Stimulated activated CD8-positive, alpha-beta memory T cell treated with anti-CD3 and anti-CD28 coated beads, Interleukin-15, amount 100 ng/mL, for 4 hours (primary cell): ENCODE results near the gene MKNK1.

Experiments used
- DNase-seq, 2 donors: peaks; one replicate each; pipeline ENCODE4 v3.0.0-alpha.2; 2020; ENCODE audit warnings: low read depth in 2 of 2

The MKNK1 gene

GRCh38 chr1:46595127-46595526 lies 8.9 kb downstream of the MKNK1 start:
- DNase-seq: no peak

DNA sequence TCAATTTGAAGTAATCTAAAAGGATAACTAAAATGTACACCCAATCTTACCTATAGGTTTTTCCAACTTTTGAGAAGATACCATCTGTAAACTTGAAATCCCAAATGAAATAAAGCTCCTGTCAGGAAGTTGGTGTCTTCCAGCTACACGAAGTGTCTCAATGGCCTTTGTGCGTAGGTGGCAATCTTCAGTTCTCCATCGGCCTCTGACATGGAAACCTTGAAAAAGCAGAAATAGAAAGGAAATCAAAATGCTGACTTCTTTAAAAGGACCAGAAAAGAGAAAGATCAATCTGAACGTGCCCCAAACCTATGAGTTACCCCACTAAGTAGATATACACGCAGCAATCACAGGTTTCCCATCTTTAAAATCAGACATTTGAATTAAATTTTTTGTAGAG lies 10.0 kb downstream of the MKNK1 start:
- DNase-seq: no peak

DNA sequence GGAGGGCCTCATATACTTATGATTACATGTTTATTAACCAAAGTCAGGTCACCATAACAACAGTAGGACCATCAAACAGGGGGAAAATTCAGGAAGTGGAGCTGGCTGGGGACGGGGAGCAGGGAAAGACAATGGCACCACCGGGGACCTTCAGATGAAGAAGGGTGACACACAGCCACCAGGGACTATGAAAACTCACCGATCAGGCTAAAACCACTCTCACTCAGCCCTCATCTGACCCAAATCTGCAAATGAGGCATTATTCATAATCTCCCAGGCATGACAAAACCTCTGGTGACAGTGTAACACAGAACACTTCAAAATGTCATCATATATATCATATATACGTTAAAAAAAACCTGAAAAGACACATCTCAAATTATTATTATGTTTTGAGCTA lies 11.2 kb downstream of the MKNK1 start:
- no peak for DNase-seq

- DNase-seq: no peak
These were observed 14.5 kb downstream of the MKNK1 start for GRCh38 chr1:46589529-46589928.

DNA sequence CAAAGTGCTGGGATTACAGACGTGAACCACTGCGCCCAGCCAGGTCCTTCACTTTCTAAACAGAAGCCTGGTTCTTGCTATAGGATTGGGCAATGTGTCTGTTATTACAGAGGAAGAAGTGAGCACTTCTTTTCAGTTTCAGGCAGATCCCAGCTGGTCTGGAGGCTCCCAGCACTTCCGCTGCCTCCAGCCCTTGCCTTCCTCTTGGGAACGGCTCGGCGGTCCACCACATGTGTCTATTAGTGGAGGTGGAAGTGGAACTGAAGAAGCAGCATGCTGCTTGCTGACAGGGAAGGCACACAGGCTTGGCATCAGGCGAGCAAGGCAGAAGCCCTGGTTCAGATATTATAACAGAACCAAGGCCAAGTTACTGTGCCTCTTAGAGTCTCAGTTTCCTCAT lies 17.0 kb downstream of the MKNK1 start:
- DNase-seq: no peak

- DNase-seq: no peak
These were observed 18.6 kb downstream of the MKNK1 start for GRCh38 chr1:46585312-46585938.

GRCh38 chr1:46583494-46583893 lies 20.6 kb downstream of the MKNK1 start:
- no peak for DNase-seq

DNA sequence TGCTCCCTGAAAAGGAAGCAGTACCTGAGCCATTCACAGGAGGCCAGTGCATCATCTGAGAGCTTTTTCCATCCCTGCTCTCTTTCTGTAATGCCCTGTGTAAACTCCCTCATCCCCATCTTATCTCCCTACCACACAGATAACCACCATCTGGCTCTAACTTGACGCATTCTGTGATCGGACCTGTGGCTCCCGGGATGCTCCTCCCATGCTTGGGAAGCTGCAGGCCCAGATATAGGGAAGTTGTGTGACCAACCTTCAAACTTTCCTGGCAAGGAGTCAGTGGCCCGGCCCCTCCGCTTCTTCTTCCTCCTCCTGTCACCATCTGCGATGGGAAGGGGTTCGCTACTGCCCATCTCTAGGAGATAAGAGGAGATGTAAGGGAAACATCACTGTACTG lies 21.1 kb downstream of the MKNK1 start:
- DNase-seq: no peak

DNA sequence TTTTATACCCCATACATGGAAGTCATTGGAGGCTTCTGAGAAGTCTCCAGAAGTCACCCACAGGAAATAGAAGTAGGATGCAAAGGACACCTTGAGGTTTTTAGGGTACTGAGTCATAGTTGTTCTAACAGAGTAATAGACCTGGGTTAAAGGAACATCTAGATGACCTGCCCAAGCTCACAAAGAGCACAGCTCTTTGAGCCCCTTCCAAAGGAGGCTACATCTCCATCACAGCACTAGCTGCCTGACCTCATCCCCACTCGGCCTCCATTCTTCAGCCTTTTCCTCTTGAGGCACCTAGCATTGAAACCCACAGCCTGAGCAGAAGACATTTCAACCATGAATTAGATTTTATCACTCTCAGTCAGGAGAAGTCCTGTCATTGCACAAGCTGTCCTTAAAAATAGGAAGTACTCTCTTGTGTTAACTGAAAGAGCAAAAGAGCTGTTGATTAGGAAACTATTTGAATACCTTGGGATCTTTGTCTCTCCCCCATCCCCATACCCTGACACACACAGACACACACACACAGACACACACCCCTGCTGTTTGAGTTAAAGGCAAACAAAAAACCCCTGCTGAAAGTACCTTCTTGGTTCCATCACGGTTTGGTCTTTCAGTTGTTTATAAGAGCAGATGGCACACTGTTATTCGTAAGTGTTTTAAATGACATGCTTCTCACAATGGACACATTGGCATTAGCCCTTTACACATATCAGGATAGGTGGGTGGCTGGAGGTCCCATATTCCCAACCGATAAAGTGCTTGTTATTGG lies 22.2 kb downstream of the MKNK1 start:
- DNase-seq: no peak

GRCh38 chr1:46580140-46580903 lies 23.7 kb downstream of the MKNK1 start:
- DNase-seq: no peak

GRCh38 chr1:46577671-46578070 lies 26.4 kb downstream of the MKNK1 start:
- no peak for DNase-seq

DNA sequence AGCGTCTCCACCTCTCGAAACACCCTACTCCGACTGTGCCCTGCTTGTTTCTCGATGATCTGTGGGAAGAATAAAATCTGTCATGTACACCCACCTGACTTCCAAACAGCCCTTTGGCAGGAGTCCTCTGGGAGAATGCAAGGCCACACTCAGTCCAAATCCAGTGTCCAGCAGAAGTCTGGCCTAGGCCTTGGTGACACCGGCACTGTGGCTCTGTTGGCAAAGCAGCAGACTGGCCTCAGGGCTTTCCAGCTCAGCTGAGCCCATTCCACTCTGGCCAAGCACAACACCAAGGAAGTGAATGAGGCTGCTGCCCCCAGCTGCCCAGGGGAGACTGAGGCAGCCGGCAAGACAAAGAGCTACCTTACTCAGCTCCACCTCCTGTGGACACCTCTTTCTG lies 27.5 kb downstream of the MKNK1 start:
- no peak for DNase-seq

DNA sequence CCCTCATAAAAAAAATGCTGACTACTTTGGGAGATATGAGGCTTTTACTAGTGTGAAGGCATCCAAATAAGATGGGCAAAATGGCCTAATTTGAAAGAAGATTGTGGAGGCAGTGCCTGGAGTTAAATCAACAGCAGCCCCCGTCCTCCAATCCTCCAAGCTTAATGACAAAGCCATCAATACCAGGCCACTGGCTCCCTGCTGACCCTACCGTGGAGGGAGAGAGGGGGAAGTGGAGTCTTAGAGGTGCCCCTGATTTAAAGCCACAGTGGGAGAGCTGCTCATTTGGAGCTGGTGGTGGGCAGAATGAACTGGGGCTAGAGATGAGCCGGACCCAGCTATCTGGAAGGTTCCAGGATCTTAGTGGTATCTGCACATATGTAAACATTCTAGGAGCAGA lies 28.3 kb downstream of the MKNK1 start:
- no peak for DNase-seq

DNA sequence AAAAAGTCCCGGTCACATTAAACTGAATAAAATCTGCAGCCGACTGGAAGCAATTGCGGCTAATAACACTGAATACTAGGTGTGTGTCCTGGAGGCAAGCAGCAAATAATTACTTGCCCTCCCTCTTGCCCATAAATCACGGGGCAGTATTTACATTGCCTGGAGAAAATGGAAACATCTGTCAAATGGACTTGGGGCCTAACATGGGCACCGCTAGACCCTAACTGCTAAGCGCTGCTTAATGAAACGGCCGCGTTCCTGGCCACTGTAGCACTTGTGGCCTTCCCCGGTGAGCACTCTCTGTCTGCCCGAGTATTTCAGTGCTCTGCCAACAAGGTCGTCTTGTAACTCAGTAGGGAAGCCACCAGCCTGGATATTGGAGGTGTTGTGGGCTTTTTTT lies 28.8 kb downstream of the MKNK1 start:
- DNase-seq: no peak

DNA sequence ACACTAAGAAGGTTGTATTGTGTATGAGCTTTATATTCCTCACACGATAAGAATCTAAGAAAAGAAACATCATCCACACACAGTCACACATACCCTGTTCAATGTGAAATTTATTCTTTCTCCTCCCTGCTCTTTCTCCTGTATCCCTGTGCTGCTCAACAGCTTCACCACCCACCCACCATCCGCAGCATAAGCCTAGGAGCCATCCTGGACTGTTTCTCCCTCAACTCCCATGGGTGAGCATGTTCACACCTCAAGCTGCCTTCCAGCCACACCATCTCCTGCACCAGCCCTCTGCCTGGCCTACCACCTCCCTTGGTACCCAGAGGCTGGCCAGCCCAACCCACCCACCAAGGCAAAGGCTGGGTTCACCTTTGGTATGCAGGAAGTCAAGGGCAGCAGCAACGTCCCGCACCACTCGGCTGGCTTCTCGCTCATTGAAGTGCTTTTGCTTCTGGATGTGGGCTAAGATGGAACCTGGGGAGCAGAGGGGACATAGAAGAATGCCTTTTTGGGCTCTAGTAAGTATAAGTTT lies 32.3 kb downstream of the MKNK1 start:
- DNase-seq: no peak

- no peak for DNase-seq
These were observed 34.0 kb downstream of the MKNK1 start for GRCh38 chr1:46569884-46570725.

DNA sequence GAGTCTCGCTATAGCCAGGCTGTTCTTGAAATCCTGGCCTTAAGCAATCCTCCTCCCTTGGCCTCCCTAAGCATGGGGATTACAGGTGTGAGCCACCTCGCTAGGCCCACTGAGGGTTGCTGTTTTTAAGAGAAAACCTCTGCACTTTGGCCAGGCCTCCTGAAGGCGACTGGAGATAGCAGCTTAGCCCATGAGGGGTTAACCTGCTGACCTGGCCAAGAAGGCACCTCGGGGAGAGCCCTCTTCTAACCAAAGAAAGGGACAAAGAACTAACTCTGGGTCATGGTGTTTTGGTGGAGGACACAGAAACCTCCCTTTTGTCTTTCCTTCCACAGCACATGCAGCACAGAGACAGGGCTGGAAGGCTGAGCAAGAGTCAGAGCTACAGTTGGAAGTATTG lies 35.0 kb downstream of the MKNK1 start:
- DNase-seq: no peak

- DNase-seq: no peak
These were observed 35.6 kb downstream of the MKNK1 start for GRCh38 chr1:46568461-46568891.

- DNase-seq: no peak
These were observed 40.7 kb downstream of the MKNK1 start for GRCh38 chr1:46563341-46563740.

DNA sequence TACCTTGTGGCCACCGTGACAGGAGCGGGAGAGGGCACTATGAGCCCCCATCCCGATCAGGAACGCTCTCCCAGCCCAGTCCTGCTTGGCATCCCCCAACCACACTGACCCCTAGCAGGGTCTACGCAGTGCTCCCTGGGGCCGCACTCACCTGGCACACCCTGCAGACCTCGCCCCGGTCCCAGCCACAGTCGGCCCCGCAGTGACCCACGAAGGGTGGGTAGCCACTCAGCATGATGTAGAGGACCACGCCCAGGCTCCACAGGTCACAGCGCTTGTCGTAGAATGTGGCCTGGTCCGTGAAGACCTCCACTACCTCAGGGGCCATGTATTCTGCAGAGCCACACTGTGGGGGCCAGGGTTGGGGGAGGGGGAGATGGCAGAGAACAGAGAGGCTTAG lies 41.6 kb downstream of the MKNK1 start:
- DNase-seq: no peak

GRCh38 chr1:46558966-46559365 lies 45.1 kb downstream of the MKNK1 start:
- DNase-seq: no peak
